ENCODE data around the gene JAG1.
"Not testable (repeated sequence)": the region's sequence is repeated elsewhere in the genome, so short reads cannot be mapped to it uniquely, and the experiment has no call there.

Gene JAG1

DNA sequence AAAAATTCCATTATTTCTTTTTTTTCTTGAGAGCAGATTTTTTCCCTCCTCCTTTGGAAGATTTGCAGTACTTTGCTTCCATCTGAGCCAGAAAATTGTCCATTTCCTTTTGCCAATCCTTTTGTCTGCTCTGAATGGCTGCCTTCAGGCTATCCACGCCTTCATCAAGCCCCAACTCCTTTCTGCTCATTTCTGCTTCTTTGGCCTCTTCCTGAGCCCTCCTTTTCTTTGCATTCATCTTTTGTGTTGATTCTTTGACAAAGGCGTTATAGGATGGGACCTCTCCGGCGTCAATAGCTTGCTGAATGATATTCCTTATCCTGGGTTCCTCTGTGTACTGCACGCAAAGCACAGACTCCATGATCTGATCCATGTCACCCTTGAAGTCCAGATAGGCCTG is 60.4 kb downstream of the JAG1 start:
- H2AFZ ChIP-seq (ENCODE audit: low read depth, low read length); H3K9me3 ChIP-seq (ENCODE audit: low read length); H3K36me3 ChIP-seq (ENCODE audit: insufficient read depth, low read length); H3K4me3 ChIP-seq (ENCODE audit: low read length); H3K27me3 ChIP-seq (ENCODE audit: insufficient read depth, low read length); H3K4me1 ChIP-seq (ENCODE audit: insufficient read depth, low read length): not testable (repeated sequence)

DNA sequence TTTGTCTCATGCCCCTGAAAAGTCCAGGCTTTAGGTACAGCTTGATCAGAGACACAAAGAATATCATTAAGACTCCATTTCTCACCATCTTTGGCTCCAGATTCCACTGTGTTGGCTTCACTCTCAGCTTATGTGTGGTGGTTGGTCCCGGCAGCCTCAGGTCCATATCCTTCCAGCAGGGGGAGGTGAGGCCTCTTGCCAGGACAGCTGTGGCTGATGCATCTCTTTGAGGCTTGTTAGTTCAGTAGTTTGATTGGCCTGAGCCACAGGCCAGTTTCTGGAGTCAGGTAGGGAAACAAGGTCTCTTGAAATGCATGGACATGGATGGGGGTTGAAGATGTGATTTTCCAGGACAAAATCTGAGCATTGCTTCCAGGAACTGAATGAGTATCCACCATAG is 62.4 kb downstream of the JAG1 start:
- Histone ChIP-seq H2AFZ (ENCODE audit: low read depth, low read length) (no peak overlapping the region), H3K4me3 (ENCODE audit: low read length) (no peak overlapping the region), H3K9me3 (ENCODE audit: low read length) (no peaks in the 10 kb centered on the region), H3K4me1 (ENCODE audit: insufficient read depth, low read length) (peaks cover 6% of the 10 kb centered on the region), H3K27me3 (ENCODE audit: insufficient read depth, low read length) (no peaks in the 10 kb centered on the region), H3K36me3 (ENCODE audit: insufficient read depth, low read length) (peaks cover 4% of the 10 kb centered on the region)

DNA sequence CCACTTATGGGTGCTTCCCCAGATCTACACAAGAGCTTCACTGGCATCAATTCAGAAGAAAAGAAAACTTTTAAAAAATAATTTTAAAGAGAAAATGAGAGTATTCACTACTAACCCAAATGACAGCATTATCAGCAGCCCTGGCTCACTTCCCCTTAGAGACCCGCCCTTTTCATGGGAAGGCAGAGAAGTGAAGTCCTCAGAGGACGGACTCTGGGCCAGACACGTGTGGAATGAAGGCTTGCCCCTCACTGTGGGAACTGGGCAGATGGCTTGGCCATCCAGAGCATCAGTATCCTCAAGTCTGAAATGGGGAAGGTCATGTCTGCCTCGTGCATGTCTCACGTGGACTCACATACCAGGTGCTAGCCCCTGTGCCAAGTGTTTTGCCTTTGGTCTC is 63.5 kb downstream of the JAG1 start:
- Histone ChIP-seq H3K27me3 (ENCODE audit: insufficient read depth, low read length) (no peaks in the 10 kb centered on the region), H3K36me3 (ENCODE audit: insufficient read depth, low read length) (peaks cover 4% of the 10 kb centered on the region), H3K4me3 (ENCODE audit: low read length) (no peak overlapping the region), H3K9me3 (ENCODE audit: low read length) (no peaks in the 10 kb centered on the region), H2AFZ (ENCODE audit: low read depth, low read length) (no peak overlapping the region), H3K4me1 (ENCODE audit: insufficient read depth, low read length) (peaks cover 11% of the 10 kb centered on the region)

DNA sequence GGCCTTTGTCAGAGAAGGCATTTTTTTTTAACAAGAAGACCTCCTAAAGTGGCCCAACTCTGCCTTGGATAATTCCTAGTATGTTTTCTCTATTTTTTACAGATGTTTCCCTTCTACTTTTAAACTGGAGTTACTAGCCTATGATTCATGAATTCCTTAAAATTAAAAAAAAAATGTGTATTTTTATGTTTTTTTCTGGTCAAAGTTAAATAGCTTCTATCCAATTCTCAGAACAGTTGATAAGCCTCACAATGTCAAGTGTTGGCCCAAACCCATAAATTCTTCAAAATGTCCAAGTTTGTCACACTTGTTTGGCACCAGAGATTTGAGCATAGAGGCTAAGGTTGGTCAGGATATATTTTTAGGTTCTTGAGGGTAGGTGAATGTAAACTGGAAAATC is 64.0 kb downstream of the JAG1 start:
- H3K9me3 ChIP-seq (ENCODE audit: low read length), result no peaks in the 10 kb centered on the region
- no peak overlapping the region for H2AFZ ChIP-seq (ENCODE audit: low read depth, low read length)
- H3K36me3 ChIP-seq (ENCODE audit: insufficient read depth, low read length), result peaks cover 4% of the 10 kb centered on the region
- peaks cover 11% of the 10 kb centered on the region for H3K4me1 ChIP-seq (ENCODE audit: insufficient read depth, low read length)
- H3K4me3 ChIP-seq (ENCODE audit: low read length), result no peak overlapping the region
- H3K27me3 ChIP-seq (ENCODE audit: insufficient read depth, low read length), result no peaks in the 10 kb centered on the region

DNA sequence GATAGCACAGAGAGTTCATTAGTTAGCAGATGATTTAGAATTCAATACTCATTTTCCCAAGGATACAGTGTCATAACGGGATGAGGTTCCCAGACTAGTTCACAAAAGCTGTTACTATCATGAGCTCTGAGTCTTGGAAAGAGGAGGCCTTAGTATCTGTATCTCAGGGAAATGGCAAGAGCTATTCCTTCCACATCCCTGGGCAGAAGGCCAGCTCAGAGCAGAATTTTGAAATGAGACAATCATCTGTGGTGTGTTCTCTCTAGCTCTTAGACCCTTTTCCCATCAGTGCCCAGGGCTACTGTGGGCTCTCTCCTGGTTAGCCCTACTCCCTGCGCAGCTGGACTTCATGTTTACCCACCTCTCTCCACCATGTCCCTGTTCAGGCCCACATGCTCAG is 64.5 kb downstream of the JAG1 start:
- Histone ChIP-seq H3K4me3 (ENCODE audit: low read length) (no peak overlapping the region), H2AFZ (ENCODE audit: low read depth, low read length) (no peak overlapping the region), H3K9me3 (ENCODE audit: low read length) (no peaks in the 10 kb centered on the region), H3K27me3 (ENCODE audit: insufficient read depth, low read length) (no peaks in the 10 kb centered on the region), H3K36me3 (ENCODE audit: insufficient read depth, low read length) (peaks cover 4% of the 10 kb centered on the region), H3K4me1 (ENCODE audit: insufficient read depth, low read length) (peaks cover 15% of the 10 kb centered on the region)

DNA sequence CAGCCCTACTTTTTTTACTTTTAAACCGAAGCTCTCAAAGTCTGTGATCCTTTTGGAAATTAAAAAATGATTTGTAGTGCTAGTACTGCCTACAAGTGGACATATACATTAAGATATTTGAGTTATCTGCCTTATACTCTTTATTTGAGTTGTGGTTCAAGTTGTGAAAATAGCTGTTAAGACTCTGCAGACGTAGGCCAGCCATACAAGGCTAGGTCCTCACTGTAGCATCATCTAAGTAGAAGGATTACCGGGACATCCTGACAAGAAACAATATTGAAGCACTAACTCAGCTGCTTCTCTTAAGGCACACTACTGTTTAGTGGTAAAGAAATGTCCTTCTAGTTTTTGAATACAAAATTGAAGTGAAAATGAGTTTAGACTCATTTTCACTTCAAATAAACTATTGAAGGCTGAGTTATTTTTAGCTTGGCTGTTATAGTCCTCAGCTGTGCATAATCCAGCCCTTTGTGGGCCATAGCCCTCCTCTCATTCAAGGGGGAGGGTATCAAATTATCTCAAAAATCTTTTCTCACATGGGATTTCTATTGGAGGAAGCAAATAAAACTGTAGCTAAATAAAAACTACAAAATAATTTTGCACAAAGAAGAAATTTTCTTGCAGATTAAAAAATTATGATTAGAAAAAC is 68.1 kb downstream of the JAG1 start:
- H2AFZ ChIP-seq (ENCODE audit: low read depth, low read length), result no peak overlapping the region
- no peak overlapping the region for H3K4me3 ChIP-seq (ENCODE audit: low read length)
- H3K4me1 ChIP-seq (ENCODE audit: insufficient read depth, low read length), result peaks cover 18% of the 10 kb centered on the region
- H3K27me3 ChIP-seq (ENCODE audit: insufficient read depth, low read length), result no peaks in the 10 kb centered on the region
- H3K36me3 ChIP-seq (ENCODE audit: insufficient read depth, low read length), result peaks cover 6% of the 10 kb centered on the region
- H3K9me3 ChIP-seq (ENCODE audit: low read length), result peaks cover 2% of the 10 kb centered on the region

DNA sequence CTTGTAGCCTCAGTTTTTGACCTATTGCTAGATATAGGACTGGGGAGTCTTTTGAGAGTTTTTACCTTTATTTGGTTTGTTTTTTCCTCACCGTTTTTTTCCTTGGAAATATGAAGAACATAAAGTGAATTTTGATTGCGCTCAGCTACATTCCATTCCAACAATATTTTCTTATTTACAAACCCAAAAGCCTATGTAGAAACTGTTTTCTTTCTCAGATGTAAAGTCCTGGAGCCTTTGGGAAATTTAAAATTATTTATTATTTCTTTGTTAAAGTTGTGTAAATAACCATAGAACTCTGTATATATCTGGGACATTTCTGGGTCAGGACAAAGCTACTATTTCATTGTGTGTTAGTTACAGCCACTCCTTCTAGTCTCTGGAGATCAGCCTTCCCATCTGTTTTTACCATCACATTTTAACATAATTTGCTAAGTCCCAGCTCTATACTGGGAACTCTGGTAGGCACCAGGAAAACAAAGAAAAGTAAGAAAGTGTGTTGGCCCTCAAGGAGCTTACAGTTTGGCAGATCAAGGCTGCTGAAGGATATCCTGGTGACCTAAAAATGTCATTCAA is 68.8 kb downstream of the JAG1 start:
- Histone ChIP-seq H3K9me3 (ENCODE audit: low read length) (peaks cover 2% of the 10 kb centered on the region), H3K4me3 (ENCODE audit: low read length) (no peak overlapping the region), H3K27me3 (ENCODE audit: insufficient read depth, low read length) (no peaks in the 10 kb centered on the region), H3K4me1 (ENCODE audit: insufficient read depth, low read length) (peaks cover 18% of the 10 kb centered on the region), H3K36me3 (ENCODE audit: insufficient read depth, low read length) (peaks cover 6% of the 10 kb centered on the region), H2AFZ (ENCODE audit: low read depth, low read length) (no peak overlapping the region)

DNA sequence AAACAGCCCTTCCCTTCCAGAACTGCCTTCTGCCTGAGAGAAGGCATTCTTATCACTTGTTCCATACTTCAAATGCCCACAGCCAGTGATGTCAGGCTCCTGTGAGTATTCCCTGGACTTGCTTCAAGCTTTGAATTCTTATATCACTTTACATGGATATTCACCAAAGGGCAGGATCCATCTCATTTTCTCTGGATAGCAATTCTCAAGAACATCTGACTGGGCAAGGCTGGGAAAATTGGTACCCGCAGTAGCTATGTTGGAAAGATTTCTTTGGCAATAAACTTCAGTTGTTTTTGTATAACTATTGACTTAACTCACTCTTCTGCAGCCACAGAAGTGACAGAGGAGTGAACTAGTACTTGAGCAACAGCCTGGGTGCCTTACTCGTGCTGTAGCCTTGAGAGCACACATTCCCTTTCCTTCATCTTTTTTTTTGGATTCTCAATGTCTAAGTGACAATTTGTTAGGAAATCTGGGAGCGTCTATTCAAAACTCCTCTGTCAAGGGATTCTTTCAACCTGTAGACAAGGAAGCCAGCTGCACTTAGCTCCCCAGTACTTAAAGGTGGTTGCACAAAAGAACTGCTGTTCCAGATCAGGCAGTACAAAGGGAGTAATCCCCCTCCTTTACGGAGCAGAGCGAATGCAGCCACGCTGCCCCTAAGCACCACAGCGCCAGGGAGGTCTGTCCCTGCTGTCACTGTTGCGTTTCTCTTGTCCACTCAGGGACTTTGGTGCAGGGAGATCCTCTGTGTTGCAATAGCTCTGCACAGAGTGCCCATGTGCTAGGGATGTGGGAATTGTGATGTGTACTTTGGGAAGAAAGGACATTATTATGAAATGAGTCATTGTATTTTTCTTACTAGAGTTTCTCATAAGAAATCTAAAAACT is 69.6 kb downstream of the JAG1 start:
- no peaks in the 10 kb centered on the region for H3K27me3 ChIP-seq (ENCODE audit: insufficient read depth, low read length)
- peaks cover 18% of the 10 kb centered on the region for H3K4me1 ChIP-seq (ENCODE audit: insufficient read depth, low read length)
- H3K36me3 ChIP-seq (ENCODE audit: insufficient read depth, low read length), result peaks cover 3% of the 10 kb centered on the region
- H2AFZ ChIP-seq (ENCODE audit: low read depth, low read length), result no peak overlapping the region
- H3K9me3 ChIP-seq (ENCODE audit: low read length), result peaks cover 2% of the 10 kb centered on the region
- H3K4me3 ChIP-seq (ENCODE audit: low read length), result no peak overlapping the region

DNA sequence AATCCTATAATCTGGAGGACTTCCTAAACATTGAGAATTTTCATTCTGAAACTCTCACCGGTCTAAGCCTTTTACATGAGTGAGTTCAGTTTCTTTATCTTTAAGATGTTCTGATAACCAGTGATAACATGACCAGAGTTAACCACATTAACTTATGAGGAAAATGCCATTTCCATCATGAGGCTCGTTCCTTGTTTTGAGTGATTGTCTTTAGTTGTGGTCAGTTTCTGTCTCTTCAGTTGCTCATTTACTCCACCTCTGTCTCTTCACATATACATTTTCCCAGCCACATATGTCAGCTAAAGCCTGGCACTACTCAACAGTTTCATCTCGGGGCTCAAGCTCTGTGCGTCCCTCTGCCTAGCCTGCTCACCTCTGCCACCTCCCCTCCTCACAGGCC is 70.4 kb downstream of the JAG1 start:
- peaks cover 18% of the 10 kb centered on the region for H3K4me1 ChIP-seq (ENCODE audit: insufficient read depth, low read length)
- no peaks in the 10 kb centered on the region for H3K27me3 ChIP-seq (ENCODE audit: insufficient read depth, low read length)
- no peak overlapping the region for H3K4me3 ChIP-seq (ENCODE audit: low read length)
- H3K36me3 ChIP-seq (ENCODE audit: insufficient read depth, low read length), result peaks cover 2% of the 10 kb centered on the region
- H2AFZ ChIP-seq (ENCODE audit: low read depth, low read length), result no peak overlapping the region
- peaks cover 2% of the 10 kb centered on the region for H3K9me3 ChIP-seq (ENCODE audit: low read length)

DNA sequence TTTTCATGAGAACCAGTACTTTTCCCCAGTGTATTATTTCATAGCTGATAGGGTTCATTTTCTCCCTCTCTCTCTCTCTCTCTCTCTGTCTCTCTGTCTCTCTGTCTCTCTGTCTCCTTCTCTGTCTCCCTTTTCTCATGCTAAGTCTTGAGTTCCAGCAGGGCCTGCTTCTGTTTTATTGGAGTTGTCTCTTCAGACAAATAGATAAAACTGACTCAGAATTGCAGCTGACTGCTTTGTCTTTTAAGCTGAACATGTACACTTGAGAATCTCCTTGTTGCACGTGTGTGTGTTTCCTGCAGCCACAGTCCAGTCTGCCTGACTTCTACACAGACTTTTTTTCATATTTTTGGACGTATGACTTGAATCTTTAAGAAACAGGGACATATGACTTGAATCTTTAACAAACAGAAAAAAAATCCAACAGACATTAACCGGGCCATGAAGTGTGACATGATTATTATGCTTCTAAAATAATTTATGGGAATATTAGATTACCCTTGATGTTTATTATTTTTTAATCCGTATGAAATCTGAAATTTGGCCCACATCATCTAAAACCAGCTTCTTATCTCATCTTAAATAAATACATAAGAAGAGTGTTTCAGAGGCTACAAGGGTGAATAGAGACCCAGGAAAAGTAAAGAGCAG is 71.5 kb downstream of the JAG1 start:
- Histone ChIP-seq H3K4me3 (ENCODE audit: low read length) (no peak overlapping the region), H3K9me3 (ENCODE audit: low read length) (peaks cover 2% of the 10 kb centered on the region), H3K27me3 (ENCODE audit: insufficient read depth, low read length) (no peaks in the 10 kb centered on the region), H3K36me3 (ENCODE audit: insufficient read depth, low read length) (peaks cover 2% of the 10 kb centered on the region), H3K4me1 (ENCODE audit: insufficient read depth, low read length) (peaks cover 18% of the 10 kb centered on the region), H2AFZ (ENCODE audit: low read depth, low read length) (no peak overlapping the region)

DNA sequence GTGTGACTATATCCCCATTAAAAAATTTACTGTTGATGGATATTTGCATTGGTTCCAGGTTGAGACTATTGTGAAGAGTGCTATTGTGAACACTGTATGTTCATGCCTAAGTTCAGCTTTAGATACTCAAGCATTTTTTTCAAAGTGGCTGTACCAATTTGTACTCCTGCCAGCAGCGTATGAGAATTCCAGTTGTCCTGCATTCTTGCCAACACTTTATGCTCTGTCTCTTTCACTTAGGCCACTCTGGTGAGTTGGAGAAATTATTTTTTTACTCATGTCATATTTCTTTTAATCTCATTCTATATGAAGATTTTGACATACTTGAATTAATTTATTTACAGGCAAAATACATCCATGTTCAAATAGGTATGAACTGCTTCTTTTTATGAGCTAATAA is 76.2 kb downstream of the JAG1 start:
- Histone ChIP-seq H3K27me3 (ENCODE audit: insufficient read depth, low read length) (no peaks in the 10 kb centered on the region), H3K36me3 (ENCODE audit: insufficient read depth, low read length) (peaks cover 2% of the 10 kb centered on the region), H2AFZ (ENCODE audit: low read depth, low read length) (no peak overlapping the region), H3K4me1 (ENCODE audit: insufficient read depth, low read length) (no peaks in the 10 kb centered on the region), H3K9me3 (ENCODE audit: low read length) (peaks cover 2% of the 10 kb centered on the region), H3K4me3 (ENCODE audit: low read length) (no peak overlapping the region)

DNA sequence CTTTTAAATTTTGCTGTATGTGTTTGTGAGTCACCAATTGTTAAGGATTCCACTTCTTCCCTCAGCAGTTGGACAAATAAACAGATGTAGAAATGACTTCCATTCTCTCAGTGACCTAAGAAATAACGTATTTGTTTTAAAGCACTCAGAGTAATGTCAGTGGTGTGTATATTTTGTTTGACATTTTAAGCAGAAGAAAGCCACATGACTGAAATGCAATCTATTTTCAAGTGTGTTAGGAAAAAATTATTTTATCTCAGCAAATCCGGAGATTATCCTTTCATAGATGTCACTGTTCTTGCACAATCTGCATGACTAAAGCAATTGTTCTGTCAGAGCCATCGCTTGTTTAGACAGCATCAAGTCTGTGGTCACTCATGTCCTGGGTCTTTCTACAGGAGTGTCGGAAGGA is 77.1 kb downstream of the JAG1 start:
- Histone ChIP-seq H3K4me3 (ENCODE audit: low read length) (no peak overlapping the region), H2AFZ (ENCODE audit: low read depth, low read length) (no peak overlapping the region), H3K4me1 (ENCODE audit: insufficient read depth, low read length) (no peaks in the 10 kb centered on the region)

DNA sequence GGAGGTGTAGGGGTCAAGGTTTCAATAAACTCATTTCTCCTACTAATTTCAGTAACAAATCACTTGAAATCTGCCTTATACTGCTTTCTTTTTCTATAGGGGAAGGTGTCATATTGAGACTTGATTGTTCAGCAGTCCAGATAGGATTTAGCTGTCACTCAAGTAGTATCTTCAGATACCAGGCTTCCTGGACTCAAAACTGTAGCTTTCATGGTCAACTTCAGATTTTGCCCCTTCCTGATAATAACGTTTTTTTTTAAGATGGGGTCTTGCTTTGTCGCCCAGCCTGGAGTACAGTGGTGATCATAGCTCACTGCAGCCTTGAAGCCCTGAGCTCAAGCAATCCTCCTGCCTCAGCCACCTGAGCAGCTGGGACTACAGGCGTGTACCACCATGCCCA is 77.8 kb downstream of the JAG1 start:
- Histone ChIP-seq H3K9me3 (ENCODE audit: low read length) (peaks cover 2% of the 10 kb centered on the region), H3K4me1 (ENCODE audit: insufficient read depth, low read length) (no peaks in the 10 kb centered on the region), H3K27me3 (ENCODE audit: insufficient read depth, low read length) (no peaks in the 10 kb centered on the region), H3K36me3 (ENCODE audit: insufficient read depth, low read length) (no peaks in the 10 kb centered on the region), H2AFZ (ENCODE audit: low read depth, low read length) (no peak overlapping the region), H3K4me3 (ENCODE audit: low read length) (no peak overlapping the region)

More for the DNA sequence above, 77.1 kb downstream of the JAG1 start:
- Histone ChIP-seq H3K9me3 (ENCODE audit: low read length) (peaks cover 2% of the 10 kb centered on the region), H3K36me3 (ENCODE audit: insufficient read depth, low read length) (no peaks in the 10 kb centered on the region), H3K27me3 (ENCODE audit: insufficient read depth, low read length) (no peaks in the 10 kb centered on the region)

All from neuron (in vitro differentiated cells).